Sigmoid colon (tissue), 4 donors: ENCODE data around the gene BLTP2.
A peak's percentile ranks its signal among the peaks of the same experiment; 100 is the strongest.

Source experiments
- CTCF ChIP-seq, 4 experiments: fragments of 450-650 bp in 3 of 4; fragments of 200-600 bp in 1 of 4; IDR thresholded peaks; one replicate each; pipeline ENCODE4 v1.5.1; 2016 to 2019; ENCODE audit warnings: antibody characterized with exemption in 4 of 4, mild to moderate bottlenecking in 3 of 4, moderate library complexity in 2 of 4
- POLR2AphosphoS5 ChIP-seq, 4 donors: sonication (generic); formaldehyde crosslinking; IDR thresholded peaks; one replicate each; pipeline ENCODE4 v1.6.1; 2017; ENCODE audit warnings: antibody characterized with exemption in 4 of 4

DNA sequence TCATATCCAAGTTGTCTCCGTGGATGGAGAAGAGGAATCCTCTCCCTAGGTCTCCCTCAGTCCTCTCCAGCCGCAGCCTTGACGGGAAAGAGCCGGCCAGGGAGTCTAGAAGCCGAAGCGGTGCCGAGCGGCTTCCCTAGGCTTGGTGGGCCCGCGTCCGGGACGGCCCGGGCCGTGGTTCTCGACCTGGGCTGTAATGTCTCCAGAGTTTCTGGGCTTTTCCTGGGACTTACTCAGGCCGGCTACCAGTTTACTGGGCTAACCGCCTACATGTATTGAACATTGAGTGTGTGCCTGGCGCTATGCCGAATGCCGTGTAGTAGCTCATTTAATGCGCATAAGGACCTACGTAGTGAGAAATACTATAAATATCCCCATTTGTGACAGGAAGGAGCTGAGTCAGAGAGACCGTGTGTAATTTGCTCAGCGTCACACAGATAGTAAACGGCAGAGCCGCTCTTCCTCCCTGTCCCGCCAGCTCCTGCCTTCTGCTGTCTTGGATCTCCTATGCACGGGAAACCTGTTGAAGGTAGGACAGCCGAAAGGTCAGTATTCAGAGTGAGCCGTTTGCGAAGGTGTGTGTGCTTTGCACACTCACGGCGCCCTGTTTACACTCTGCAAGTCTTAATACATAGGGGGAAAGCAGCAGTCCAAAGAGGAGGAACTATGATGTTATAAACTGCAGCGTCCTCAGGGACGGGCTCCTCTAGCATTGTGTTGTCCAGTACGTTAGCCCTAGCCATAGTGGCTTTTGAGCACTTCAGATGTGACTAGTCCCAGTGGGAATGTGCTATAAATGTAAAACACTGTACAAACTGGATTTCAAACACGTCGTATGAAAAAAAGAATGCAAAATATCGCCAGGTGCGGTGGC lies 45.4 kb downstream of the BLTP2 start:
- TF ChIP-seq CTCF (IDR thresholded peaks at IDR 0.05) (no peak), POLR2AphosphoS5 (IDR thresholded peaks at IDR 0.05) (peak in 2 of 4 donors; percentile 5 to 33)
